NCI-H446 treated with DMSO at 0.1 percent for 48 hours (cell line): ENCODE results near the gene UFM1.
"Not testable (repeated sequence)": the region's sequence is repeated elsewhere in the genome, so short reads cannot be mapped to it uniquely, and the experiment has no call there.

Source experiments
- DNase-seq: peaks from one replicate; lab custom pipeline; 2025; lab: John Stamatoyannopoulos, UW

The UFM1 gene

DNA sequence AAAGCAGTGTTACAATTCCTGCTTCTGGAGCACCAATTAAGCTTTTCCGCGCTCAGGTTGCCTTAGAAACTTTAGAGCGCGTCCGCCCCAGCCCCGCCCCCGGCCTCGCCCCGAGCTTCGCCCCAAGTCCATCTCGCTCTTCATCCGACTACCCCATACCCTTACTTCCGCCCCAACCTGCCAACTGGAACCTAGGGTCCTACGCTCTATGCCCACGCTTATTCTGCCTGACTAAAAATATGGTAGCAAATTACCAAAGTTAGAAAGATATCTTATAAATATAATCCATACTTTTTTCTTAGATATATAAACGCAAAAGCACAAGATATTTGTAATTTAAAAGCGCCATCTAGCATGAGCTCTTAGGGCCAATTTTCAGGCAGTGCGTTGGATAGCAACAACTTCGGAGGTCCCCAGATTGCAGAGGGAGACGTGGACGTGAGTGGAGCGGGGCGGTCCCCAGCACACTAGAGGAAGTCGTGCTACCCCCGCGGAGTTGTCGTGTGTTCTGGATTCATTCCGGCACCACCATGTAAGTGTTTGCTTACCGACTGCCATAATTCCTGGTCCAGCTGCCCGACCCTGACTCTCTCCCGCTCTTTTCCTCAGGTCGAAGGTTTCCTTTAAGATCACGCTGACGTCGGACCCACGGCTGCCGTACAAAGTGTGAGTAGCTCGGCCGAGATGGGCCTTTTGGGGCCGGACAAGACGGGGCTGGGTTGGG lies at the start of gene UFM1:
UFM1 (plus strand) TSS at position 462 of the 724 bp plus-strand sequence; CDS start at position 531, 69 bp downstream.
- DNase-seq, result peak; percentile 94

DNA sequence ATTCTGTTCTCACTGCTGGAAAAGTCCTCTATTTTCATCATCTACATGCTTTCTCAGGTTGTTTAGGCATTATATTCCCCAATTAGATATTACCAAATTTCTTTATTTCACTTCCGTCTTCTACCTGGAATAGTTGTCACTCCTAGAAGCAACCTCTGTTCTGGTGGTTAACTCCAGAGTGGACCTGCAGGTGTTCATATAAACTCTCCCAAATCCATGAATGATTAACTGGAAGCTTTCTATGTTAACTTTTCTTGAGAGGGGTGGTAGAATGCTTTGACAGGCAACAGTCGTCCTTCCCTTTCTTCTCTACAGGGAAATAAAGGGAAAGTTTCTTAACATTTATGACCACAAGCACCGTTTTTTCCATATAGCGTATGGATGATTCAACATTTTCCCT lies 48.4 kb upstream of the UFM1 start:
- no peak for DNase-seq

DNA sequence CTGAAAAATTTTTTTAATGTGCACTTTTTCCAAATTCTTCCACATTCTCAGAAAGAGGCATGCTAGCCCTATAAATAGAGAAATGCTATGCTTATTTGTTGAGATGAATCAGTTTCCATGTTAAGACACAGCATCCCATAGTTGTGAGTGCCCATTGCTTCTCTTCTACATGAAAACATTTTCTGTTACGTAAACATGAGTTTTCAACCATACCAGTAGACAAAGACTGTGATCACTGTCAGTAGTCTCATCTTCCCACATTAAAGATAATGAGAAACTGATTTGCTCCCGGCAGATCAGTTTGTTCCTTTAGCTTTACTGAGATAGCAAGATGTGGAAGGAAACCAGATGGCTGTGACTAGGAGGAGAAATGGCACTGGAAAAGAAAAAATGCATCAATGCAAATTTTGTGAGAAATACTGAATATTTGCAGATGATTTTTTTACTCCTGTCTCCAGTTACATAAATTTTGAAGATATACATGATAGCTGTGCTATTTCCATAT lies 45.8 kb upstream of the UFM1 start:
- DNase-seq, result no peak

DNA sequence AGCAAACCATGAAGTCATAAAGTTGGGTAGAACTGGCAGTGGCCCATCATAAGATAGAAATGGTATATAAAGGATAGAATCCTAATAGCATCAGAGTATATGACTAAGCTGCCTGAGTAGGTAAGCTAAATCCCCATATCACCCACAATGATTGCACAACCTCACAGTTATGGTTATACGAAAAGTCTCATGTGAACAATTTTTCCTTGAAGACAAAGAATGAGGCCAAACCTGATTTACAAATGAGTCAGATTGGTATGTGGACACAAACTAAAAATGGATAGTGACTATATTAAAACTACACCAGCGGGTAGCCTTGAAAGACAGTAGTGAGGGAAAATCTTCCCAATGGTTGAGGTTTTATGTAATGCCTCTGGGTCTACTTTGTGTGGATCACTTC lies 40.9 kb upstream of the UFM1 start:
- no peak for DNase-seq

DNA sequence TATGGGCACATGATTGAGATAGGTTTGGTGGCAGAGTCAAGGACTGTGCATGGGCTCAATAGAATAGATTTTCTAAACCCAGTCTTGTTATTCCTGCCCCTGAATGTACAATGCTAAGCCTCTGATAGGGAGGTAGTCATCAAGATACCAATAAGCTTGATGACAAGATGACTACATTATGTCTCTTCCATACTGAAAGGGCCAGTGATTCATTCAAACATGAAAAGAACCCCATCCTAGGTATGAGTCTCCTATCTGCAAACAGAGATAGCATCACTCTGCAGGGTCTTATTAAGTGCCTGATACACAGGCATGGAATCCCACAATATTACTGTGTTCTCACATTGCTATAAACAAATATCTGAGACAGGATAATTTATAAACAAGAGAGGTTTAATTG lies 40.3 kb upstream of the UFM1 start:
- DNase-seq, result no peak

DNA sequence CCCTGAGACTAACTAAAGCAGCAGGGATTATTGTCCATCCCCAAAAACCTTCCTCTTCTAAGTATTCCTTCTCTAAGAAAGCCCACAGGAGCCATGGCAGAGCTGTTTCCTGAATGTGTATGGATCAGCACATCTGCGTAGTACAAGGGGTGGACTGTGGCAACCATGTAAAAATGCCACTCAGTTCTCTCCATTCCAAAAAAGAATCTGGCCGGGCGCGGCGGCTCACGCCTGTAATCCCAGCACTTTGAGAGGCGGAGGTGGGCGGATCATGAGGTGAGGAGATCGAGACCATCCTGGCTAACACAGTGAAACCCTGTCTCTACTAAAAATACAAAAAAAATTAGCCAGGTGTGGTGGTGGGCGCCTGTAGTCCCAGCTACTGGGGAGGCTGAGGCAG lies 38.5 kb upstream of the UFM1 start:
- not testable (repeated sequence) for DNase-seq

DNA sequence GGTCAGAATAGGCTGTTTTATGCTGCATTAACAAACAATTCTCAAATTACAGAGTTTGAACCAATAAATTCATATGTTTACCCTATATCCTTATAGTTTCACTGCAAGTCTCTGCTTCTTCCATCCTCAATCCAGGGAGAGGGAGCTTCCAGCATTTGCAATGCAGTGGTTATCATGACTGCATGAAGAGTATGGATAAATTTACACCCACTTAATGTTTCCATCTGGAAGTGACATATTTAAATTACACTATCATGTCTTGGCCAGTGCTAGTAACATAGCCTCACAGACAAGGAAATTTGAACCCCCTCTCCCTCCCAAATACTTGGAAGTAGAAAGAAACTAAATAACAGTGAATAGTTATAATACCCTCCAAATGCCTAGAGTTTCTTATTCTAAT lies 33.5 kb upstream of the UFM1 start:
- no peak for DNase-seq

DNA sequence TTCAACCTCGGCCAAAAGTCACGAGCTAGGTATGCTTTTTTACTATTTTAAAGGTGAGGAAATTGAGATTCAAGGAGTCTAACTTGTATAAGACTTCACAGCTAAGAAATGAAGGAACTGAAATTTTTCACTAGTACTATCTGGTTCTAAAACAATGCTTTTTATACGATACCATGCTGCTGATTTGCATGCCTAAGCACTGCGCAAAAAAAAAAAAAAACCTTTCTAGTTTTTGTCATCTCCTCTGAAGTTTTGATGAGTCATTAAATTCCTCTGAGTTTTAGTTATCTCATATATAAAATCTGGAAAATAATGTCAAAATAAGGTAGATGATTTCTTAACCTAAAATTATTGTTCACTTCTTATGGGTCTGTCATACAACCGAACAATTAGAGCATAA lies 28.0 kb upstream of the UFM1 start:
- no peak for DNase-seq

DNA sequence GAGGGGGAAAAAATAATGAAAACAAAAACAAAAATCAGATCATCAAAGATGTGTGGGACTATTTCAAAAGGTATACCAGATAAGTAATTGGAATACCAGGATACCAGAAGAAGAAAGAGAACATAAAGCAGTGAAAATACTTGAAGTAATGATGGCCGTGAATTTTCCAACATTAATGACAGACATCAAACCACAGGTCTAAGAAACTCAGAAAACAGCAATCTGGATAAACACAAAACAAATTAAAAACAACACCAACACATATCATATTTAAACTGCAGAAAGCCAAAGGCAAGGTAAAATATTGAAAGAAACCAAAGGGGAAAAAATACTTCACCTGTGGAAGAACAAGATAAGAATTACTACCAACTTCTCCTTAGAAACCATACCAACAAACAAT lies 24.2 kb upstream of the UFM1 start:
- DNase-seq, result no peak

DNA sequence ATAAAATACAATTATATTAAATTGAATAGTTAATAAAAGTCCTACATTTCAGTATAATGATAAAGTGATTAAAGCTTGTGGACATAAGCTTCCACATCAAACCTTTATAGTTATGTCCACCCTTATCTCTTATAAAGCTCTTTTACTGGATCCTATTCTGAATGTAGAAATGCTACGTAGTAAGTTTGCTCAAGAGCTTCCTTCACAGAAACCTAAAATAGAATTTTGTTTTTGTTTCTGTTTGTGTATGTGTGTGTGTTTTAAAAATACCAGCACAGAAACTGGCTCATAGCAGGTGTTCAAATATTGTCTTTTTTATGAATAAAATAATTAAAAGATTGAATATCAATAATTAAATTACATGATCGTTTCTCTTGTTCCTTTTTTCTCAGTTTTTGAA lies 21.0 kb upstream of the UFM1 start:
- DNase-seq, result no peak

DNA sequence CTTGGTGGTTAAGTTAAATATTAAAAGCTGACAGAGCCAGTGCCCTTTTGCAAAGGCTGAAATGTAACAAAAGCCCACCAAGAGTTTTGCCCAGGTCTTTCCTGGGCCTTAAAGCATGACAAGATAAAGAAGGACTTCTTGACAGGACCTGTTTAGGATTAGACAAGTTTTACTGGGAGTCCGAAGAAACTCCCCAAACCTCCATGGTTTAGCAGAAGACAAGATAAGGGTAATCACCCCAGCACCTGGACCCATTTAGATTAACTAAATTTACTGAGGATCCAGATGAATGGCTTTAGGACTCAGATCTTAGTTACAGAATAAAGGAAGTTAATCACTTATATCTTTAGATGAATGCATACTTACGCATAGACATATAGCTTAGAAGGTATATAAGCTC lies 14.8 kb upstream of the UFM1 start:
- DNase-seq, result no peak

DNA sequence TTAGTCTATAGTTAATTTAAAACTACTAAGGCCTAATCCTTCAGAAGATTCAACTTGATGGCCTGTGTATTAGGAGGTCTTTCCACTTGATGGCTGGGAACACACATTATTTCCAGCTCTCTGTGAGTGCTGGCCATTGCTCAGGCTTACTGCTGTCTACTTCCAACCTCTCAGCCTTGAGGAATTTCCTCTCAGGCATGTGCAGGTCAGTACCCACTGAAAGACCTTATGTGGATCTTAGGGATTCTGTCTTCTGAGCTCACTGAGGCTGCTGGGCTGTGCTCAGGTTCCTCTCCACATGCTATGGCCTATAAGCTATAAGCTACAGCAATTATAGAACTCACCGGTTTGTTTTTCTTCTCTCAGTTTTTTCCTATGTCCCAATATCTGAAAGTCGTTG lies 11.6 kb upstream of the UFM1 start:
- no peak for DNase-seq

DNA sequence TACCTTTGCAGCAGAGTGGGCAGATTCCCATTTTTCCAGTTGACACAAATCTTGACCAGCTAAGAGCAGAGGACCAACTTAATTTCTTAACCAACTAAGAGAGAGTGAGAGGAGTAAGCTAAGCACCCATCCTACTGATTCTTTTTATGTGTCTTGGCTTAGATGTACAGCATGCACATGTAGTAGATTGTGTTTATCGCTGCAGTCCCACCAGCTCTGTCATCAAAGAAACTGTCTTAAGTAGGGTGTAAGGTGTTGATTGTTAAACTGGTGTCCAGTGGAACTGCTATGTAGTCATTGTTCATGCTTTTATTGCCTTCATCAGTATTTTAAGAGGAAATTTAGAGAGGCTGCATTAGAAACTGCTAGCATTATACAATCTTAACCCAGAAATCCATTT lies 9.0 kb upstream of the UFM1 start:
- DNase-seq, result no peak

DNA sequence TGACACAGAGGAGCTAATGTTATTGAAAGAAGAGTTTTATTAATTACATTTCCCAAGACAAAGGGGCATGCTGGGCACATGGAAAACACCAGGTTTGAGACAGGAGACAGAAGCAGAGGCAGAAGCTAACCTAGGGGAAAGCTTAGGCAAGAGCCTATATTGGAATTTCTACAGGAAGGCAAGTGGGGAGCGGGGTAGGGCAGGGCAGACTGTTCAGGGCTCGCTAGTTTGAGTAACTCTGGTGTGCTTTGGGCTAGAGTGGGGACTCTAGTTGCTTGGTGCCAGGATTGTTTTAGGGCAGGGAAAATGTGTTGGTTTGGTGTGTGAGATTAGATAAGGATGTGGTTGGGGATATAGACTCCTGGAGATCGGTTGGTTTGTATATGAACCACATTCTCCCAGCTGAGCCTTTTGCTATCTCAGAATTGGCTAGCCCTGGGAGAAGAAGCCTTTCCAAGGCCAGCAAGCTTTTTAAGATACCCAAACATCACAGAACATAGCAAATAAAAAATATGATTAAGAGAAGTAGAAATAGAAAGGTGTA lies 8.4 kb upstream of the UFM1 start:
- DNase-seq, result no peak

DNA sequence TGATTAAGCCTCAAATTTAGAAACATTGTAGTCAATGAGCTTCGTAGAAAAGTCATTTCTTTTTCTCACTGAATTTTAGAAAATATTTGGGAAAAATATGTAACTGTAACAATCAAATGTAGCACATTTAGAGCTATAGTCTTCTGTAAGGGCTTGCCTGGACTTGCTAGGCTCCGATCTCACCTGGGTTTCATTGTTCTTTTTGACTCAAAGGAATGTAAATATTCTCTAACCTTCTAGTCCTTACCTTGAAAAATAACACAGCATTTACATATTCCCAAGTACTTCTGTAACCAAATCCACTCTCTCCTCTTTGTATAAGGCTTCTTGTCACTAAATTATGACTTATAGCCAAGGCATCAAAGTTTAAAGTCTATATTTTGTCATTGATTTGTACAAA lies 2.9 kb upstream of the UFM1 start:
- no peak for DNase-seq

DNA sequence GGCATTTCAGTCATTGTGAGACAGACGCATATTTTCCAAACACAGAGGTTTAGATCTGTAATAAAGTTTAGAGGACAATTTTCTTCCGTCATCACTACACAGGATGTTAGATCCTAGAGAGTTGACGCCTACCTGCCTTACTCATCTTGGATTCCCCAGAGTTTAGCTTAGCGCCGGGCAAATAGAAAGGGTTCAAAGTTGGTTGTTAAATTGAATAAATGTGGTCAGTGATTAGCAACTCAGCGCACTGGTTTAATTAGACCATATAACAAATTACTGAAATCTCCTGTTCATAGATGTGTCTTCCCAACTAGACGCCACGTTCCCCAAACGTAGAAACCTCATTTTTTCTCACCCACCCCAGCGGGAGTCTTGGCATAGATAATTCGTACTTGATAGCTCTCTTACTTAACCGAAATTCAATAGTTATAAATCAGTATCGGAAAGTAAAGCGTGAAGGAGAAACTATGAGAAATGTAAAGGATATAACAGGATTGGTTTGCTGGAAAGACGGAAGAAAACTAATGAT lies 726 bp upstream of the UFM1 start:
- DNase-seq, result no peak

DNA sequence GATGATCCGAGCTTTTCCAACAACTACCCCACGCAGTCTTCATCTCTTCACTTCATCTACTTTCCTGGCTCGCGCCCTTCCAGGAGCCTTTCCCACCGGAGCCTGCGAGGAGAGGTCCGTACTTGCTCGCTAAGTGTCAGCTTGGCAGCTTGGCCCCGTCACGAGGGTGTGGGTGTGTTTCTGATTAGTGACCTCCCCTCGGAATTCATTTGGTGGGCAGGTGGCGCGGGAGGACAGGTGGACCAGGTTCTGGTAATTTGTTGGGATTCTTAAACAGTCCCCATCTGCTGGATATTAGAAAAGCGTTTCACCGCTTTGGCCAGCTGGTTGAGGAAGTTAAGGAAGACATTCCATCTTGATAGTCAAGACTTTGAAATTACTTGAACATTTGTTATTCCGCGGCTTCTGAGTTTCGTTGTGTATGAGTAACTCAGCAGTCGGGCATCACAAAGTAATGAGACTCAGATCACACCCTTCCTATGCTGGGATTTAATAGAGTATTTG lies 515 bp downstream of the UFM1 start:
- no peak for DNase-seq

DNA sequence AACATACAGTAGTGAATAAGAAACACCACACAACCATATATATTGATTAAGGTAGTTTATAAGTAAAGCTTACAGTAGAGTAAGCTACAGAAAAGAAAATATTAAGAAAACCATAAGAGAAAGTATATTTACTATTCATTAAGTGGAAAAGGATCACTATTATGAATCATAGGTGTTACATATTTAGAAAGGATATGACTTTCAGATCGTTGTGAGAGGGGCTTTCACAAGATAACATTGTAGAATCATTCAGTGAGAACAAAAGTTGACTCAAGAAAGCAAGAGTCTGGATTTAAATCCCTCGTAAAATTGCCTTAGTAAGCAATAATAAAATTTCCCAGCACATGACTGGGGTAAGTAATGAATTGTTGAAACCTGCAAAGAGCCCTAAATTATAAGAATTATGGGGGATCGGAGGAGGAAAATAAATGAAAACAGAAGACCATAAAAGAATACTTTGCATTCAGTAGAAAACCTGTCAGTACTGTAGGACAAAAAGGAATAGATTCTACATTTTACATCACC lies 6.0 kb downstream of the UFM1 start:
- DNase-seq, result no peak

DNA sequence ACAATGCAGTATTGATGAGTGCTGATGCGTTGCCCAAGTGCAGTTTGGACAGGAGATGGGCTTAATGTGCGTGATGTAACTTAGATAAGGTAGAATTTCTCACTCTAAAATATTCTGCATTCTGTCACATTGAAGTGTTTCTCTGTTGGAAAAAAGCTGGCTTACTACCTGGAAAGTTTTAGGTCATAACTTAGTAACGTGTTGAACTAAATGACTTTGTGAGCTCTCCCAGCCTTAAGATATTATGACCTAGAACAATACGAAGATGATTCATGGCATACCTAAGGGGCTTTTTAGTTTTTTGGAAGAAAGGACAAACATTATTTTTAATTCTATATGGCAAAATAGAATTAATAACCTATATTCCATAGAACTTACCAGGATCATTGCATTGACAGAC lies 9.0 kb downstream of the UFM1 start:
- DNase-seq, result no peak

DNA sequence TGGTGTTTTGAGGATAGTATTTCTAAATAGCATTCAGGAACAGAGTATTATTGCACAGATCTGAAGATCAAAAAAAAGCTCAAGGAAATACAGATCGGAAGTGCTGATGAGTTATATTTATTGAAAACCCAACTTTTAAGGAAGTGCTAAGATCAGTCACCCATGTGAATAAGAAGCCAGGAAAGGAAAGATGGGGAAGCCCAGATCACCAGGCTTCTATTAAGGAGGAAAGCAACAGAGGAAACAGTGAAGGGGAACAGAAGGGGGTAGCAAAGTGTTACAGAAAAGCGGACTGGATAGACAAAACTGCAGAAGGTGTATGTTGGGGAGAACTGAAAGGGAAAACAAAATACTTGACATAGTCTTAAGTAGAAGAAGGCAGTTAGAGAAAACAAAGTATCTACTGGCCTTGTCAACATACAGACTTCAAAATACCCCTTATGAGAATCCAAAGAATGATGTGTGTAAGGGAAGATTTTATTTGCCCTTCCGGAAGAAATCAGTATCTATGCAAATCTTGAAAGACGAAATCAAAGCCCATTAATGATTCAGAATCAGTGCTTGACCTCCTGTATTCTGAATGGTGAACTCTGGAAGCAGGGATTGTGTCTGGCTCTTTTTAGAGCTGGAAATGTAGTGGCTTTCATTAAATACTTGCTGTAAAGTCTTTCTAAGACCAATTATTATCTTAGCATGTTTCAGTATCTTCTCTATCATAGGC lies 12.1 kb downstream of the UFM1 start:
- no peak for DNase-seq

DNA sequence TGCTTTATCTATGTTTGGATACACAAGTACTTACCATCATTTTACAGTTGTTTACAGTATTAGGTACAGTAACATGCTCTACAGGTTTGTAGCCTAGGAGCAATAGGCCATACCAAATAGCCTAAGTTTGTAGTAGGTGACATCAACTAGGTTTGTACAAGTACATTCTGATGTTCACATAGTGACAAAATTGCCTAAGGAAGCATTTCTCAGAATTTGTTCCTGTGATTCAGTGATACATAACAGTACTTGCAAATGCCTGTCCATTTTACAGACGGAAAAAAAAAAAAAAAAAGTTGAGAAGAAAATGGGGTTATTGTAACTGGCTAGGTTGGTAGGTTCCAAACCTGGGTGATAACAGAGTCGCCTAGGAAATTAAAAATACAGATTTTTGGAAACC lies 13.6 kb downstream of the UFM1 start:
- DNase-seq, result no peak

DNA sequence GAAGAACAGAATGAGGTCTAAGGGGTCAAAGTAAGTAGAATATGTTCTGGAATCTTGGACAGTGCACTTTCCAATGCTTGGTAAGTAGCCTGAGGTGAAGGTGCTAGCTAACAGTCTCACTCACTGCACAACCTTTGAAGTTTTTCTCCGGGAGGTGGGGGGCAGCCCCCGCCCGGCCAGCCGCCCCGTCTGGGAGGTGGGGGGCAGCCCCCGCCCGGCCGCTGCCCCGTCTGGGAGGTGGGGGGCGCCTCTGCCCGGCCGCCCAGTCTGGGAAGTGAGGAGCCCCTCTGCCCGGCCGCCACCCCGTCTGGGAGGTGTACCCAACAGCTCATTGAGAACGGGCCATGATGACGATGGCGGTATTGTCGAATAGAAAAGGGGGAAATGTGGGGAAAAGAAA lies 14.1 kb downstream of the UFM1 start:
- not testable (repeated sequence) for DNase-seq

DNA sequence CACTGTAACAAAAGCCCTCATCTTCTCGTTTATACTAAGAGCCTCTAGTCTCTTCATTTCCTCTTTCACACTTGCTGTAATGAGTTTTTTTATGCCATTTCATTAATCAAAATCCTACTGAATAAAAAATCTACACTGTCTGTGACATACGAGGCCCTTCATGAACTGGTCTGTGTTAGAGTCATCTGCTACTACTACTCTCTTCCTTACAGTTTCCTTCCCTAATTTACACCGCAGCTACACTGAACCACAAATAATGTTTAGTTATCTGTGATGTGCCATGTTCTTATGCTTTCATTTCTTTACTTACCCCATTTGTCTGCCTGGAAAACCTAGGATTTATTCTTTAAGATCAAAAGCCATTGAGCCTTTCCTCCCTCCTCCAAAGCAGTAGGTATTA lies 16.0 kb downstream of the UFM1 start:
- DNase-seq, result no peak
